ENCODE data around the gene LRMDA. TPM values are rescaled to one million over a fixed set of nuclear protein-coding genes. Genes with fewer than 3 reads are reported as not detected.

LRMDA gene
- total RNA-seq, 1 experiment from 2014 or later = 0.24 TPM

DNA sequence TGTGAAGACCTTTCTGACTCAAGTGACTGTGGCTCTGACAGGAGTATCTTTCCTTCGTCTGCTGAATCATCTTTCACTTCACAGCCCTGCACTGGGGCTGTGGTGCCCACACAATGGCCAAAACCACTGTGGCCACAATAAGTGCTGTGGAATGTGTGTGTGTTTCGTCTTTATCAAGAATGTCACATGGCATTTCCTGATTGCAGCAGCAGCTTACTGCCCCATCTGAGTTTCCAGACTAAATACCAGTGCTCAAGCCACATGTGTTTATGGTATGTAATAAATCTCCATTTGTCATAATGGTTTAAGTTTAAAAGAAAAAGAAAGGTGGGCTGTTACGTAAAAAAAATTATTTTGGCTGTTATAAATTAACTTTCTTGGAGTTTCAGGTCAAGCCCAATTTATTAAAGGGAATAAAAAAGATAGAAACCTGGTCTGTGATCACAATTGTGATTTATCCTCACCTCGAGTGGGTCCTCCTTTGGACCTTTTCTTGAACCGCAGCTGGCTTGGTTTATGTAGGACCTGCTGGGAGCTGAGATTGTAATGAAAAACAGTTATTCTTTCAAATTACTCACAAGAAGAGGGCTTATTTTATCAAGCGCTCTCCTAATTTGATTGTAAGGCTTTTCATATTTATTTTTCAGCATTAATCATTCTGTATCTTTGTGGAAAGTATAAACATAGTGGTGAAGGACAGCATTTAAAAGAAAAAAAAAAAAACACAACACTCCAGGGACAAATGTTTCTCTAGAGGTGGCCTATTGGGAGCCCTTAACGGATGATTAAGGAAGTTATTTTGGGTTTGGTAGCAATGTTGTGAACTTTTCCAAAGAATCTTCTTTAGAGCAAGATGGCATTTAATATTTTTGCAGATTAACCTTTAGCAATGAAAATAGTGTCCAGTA lies 116.2 kb downstream of the LRMDA start:
- Histone ChIP-seq H3K4me1 (peaks cover 27% of the 10 kb centered on the region), H3K27ac (no peak overlapping the region), H3K4me3 (no peak overlapping the region), H3K36me3 (no peaks in the 10 kb centered on the region), H3K27me3 (no peaks in the 10 kb centered on the region), H3K9me3 (replicated peaks) (no peaks in the 10 kb centered on the region)
- DNase-seq = peak; percentile 17 to 28

DNA sequence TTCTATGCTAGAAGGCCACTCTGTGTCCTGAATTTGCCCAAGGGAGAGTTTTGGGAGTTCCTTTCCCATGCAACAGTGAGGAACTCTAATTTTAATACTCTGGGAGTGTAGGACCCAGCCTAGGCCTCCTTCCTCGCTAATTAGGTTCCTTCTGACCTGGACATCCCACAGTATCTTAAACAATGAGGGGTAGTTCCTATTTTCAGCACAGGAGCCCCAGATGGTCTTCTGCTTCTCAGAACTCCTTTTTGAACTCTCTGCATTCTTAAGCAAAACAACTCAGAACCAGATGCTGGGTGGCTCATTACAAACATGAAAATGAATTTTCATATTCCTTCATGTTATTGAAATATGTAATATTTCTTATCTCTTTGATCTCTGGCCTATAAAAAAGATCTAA lies 116.9 kb downstream of the LRMDA start:
- Histone ChIP-seq H3K4me1 (peaks cover 27% of the 10 kb centered on the region), H3K36me3 (no peaks in the 10 kb centered on the region), H3K27ac (no peak overlapping the region), H3K4me3 (no peak overlapping the region), H3K27me3 (no peaks in the 10 kb centered on the region), H3K9me3 (replicated peaks) (no peaks in the 10 kb centered on the region)
- DNase-seq = no peak

DNA sequence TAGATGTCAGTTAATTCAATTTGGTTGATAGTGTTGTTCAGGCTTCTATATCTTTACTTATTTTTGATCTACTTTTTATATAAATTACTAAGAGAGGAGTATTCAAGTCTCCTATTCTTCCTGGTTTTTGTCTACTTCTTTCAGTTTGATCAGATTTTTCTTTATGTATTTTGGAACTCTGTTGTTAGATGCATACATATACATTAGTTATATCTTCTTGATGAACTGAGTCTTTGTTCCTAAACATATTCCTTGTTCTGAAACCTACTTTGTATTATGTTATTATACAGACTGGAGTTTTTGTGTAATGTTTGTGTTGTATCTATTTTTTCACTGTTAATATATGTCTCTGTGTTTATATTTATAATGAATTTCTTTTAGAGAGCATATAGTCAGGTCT lies 118.8 kb downstream of the LRMDA start:
- H3K4me1 ChIP-seq = peaks cover 22% of the 10 kb centered on the region
- no peaks in the 10 kb centered on the region for H3K36me3 ChIP-seq
- no peak overlapping the region for H3K4me3 ChIP-seq
- H3K27ac ChIP-seq = no peak overlapping the region
- no peaks in the 10 kb centered on the region for H3K9me3 ChIP-seq (replicated peaks)
- no peaks in the 10 kb centered on the region for H3K27me3 ChIP-seq
- DNase-seq = no peak

DNA sequence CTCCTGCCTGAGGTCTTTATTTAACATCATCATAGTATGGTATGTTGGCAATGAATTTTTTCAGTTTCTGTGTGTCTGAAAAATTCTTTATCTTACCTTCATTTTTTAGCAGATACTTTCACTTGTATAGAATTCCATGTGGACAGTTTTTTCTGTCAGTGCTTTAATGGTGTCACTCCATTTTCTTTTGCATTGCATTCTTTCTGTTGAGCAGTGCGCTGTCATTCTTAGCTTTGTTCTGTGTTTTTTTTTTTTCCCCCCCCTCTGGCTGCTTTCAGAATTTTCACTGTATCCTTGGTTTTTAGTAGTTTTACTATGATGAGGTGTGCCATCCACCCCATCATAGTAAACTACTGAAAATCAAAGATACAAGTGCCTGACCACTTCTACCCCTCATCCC lies 120.7 kb downstream of the LRMDA start:
- no peaks in the 10 kb centered on the region for H3K36me3 ChIP-seq
- no peak overlapping the region for H3K4me3 ChIP-seq
- DNase-seq = no peak
- peaks cover 6% of the 10 kb centered on the region; the same call in 1 of the 2 replicates for H3K4me1 ChIP-seq
- H3K27ac ChIP-seq = no peak overlapping the region
- no peaks in the 10 kb centered on the region for H3K9me3 ChIP-seq (replicated peaks)
- no peaks in the 10 kb centered on the region for H3K27me3 ChIP-seq

DNA sequence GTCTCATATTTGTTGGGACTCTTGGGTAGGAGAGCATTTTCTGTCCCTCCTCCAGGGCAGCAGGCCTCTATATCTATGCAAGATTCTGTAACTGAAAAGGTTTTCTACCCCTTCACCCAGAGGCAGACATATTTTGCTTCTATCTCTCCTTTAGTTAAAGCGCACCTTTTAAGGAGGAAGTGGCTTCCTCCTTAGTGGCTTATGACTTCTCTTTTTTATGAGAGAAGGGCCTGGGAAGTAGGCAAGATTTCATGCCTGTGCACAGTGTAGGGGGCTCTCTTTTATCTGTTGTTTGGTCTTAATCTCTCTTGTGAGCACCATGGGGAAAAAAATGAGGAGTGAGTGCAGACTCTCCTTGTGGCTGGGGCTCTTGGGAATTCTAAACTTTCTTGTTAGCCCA lies 122.1 kb downstream of the LRMDA start:
- H3K36me3 ChIP-seq = no peaks in the 10 kb centered on the region
- no peak overlapping the region for H3K4me3 ChIP-seq
- no peak overlapping the region for H3K27ac ChIP-seq
- H3K4me1 ChIP-seq = no peaks in the 10 kb centered on the region
- no peaks in the 10 kb centered on the region for H3K9me3 ChIP-seq (replicated peaks)
- DNase-seq = no peak
- H3K27me3 ChIP-seq = no peaks in the 10 kb centered on the region

DNA sequence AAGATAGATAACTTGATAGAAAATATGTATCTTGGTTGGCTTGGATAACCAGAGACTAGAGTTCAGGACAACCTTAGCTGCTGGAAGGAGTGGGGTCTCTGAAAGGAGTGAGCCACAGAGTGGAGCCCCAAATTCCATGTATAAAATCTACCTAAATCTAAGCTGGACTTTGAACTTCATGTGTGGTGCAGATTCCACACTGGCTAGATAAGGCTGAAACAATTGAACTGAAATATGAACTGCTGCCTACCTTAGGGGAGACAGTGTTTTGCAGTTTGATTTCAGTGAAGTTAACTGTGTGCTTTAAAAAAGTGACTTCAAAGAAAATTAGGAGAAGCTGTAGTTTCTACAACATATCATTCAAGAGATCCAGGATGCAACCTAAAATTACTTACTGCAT lies 123.9 kb downstream of the LRMDA start:
- Histone ChIP-seq H3K4me1 (no peaks in the 10 kb centered on the region), H3K27me3 (no peaks in the 10 kb centered on the region), H3K36me3 (no peaks in the 10 kb centered on the region), H3K9me3 (replicated peaks) (no peaks in the 10 kb centered on the region), H3K4me3 (no peak overlapping the region), H3K27ac (no peak overlapping the region)
- no peak for DNase-seq

DNA sequence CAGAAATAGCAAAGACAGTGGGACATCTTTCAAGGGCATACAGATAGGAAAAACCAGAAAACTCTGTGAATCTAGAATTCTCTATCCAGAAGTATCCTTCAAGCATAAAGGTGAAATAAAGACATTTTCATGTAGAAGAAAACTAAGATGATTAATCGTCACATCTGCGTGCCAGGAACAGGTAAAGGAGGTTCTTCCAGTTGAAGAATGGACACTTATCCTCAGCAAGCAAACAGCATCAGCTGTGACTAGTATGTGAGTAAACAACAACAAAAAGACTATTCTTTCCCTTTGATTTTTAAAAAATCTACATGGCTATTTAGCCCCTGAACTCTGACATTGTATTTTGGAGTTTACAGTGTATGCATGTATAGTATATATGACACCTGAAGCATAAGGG lies 124.9 kb downstream of the LRMDA start:
- no peaks in the 10 kb centered on the region for H3K36me3 ChIP-seq

DNA sequence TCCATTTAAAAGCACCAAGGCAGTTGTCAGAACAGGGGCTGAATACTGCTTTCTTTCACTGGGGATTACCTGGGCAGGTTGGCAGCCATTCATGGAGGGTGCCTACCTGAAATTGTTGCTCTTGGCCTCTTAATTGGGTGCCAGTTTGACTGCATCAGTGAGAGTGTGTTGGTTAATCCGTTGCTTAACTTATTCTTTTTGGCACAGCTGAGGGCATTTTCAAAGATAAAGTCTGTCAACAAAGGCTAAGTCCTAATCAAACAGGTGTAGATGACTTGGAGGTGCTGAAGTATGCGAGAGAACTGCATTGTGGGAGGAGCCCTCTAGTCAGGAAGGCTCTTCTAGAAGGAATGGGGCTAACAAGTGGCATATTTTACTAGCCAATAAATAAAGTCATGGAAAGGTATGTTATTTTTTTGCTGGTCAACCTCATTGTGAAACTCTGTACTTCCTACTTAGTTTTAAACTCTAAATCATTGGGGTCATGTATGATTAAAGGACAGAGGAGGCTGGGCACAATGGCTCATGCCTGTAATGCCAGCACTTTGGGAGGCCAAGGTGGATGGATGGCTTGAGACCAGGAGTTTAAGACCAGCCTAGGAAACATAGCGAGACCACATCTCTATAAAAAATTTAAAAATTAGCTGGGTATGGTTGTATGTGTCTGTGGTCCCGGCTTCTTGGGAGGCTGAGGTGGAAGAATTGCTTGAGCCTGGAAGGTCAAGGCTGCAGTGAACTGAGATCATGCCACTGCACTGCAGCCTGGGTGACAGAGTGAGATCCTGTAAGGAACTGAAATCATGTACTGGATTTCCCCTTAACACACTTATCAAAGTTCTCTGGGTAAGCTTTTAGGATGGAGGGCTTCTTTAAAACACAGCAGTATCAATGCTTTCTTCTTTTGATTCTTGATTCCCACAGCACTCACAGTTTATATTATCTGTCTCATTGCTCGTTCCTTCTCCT lies 134.1 kb downstream of the LRMDA start:
- H3K36me3 ChIP-seq = no peaks in the 10 kb centered on the region
- peaks cover 12% of the 10 kb centered on the region for H3K4me1 ChIP-seq
- DNase-seq = no peak
- no peak overlapping the region for H3K27ac ChIP-seq
- no peaks in the 10 kb centered on the region for H3K9me3 ChIP-seq (replicated peaks)
- H3K4me3 ChIP-seq = no peak overlapping the region
- no peaks in the 10 kb centered on the region for H3K27me3 ChIP-seq

More for the DNA sequence above, 124.9 kb downstream of the LRMDA start:
- DNase-seq = no peak
- Histone ChIP-seq H3K27ac (no peak overlapping the region), H3K9me3 (replicated peaks) (no peaks in the 10 kb centered on the region), H3K4me3 (no peak overlapping the region), H3K4me1 (no peaks in the 10 kb centered on the region), H3K27me3 (no peaks in the 10 kb centered on the region)

DNA sequence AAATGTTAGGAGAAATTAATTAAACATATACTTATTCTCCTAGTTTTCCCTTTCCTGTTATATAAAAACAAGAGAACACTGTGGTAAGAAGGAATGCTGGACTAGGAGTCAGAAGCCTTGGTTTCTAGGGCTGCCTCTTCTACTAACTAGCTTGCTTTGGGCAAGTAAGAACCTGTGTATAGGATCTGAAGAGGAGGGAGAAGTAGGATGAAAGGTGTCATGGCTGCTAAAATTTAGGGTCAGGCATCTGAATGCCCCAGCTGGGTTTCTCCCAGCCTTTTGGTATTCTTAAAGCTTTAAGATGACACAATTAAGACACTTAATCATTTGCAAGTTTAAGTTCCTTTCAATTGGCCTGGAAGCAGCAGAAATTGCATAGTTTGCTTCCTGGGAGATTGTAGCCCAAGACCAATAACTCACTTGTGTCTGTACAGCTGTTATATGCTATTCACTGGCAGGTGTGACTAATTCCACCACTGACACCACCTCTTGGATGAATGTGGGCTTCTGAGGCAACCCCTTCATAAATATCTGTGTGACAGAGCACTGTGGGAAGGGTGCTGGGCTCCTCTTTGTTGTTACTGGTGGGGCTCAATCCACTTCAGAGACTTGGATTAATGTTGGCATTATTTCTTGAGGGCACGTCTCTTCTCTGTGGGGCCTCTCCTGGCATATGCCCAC lies 137.2 kb downstream of the LRMDA start:
- Histone ChIP-seq H3K4me1 (peaks cover 12% of the 10 kb centered on the region), H3K36me3 (no peaks in the 10 kb centered on the region), H3K4me3 (no peak overlapping the region), H3K27me3 (no peaks in the 10 kb centered on the region), H3K9me3 (replicated peaks) (0 out of 2 replicates have a peak, but pooled peaks cover 4% of the 10 kb centered on the region), H3K27ac (peak overlapping the region; percentile 54)
- DNase-seq = peak; percentile 59 to 77

DNA sequence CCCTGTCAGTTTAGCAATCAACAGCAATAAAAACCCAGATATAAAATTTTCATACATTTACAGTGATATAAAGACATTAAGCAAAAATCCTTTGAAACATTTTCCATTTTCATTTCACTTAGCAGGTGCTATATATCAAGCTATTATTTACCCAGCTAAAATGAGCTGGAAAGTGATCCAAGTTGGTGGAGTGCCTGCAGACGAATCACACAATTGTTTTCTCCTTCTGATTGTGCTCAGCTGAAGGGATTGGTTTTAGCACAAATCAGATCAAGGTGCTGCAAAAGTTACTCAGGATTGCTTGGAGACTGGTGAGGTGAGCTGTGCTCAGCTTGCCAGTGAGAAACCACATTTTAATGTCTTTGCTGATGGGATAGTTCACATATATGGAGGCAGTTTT lies 138.1 kb downstream of the LRMDA start:
- Histone ChIP-seq H3K9me3 (replicated peaks) (0 out of 2 replicates have a peak, but pooled peaks cover 4% of the 10 kb centered on the region), H3K27ac (peak overlapping the region; percentile 54), H3K4me1 (peaks cover 12% of the 10 kb centered on the region), H3K27me3 (no peaks in the 10 kb centered on the region), H3K4me3 (no peak overlapping the region), H3K36me3 (no peaks in the 10 kb centered on the region)
- DNase-seq = no peak

DNA sequence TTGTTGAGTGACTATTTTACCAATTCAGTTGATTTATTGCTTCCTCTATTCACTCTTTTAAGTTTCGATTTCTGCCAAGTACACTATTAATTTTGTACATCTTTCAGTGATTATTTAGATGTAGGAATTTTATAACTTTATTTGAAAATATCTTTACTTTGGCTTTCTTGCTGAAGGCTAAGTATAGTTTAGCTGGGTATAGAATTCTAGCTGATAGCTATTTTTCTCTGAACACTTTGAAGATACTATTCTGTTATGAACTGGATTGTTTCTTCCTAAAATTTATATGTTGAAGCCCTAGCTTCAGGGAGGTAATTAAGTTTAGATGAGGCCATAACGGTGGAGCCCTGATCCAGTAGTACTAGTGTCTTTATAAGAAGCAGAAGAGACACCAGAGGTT lies 141.1 kb downstream of the LRMDA start:
- no peak for DNase-seq
- Histone ChIP-seq H3K4me1 (peaks cover 12% of the 10 kb centered on the region), H3K27ac (no peak overlapping the region), H3K9me3 (replicated peaks) (0 out of 2 replicates have a peak, but pooled peaks cover 4% of the 10 kb centered on the region), H3K27me3 (no peaks in the 10 kb centered on the region), H3K4me3 (no peak overlapping the region), H3K36me3 (no peaks in the 10 kb centered on the region)

DNA sequence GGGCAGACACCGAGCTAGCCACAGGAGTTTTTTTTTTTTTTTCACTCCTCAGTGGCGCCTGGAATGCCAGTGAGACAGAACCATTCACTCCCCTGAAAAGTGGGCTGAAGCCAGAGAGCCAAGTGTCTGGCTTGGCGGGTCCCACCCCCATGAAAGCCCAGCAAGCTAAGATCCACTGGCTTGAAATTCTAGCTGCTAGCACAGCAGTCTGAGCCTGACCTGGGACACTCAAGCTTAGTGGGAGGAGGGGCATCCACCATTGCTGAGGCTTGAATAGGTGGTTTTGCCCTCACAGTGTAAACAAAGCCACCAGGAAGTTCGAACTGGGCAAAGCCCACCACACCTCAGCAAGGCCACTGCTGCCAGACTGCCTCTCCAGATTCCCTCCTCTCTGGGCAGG lies 144.5 kb downstream of the LRMDA start:
- H3K27ac ChIP-seq = no peak overlapping the region
- no peaks in the 10 kb centered on the region for H3K36me3 ChIP-seq
- H3K9me3 ChIP-seq (replicated peaks) = 0 out of 2 replicates have a peak, but pooled peaks cover 4% of the 10 kb centered on the region
- H3K4me3 ChIP-seq = no peak overlapping the region
- no peaks in the 10 kb centered on the region for H3K4me1 ChIP-seq
- DNase-seq = no peak
- no peaks in the 10 kb centered on the region for H3K27me3 ChIP-seq

DNA sequence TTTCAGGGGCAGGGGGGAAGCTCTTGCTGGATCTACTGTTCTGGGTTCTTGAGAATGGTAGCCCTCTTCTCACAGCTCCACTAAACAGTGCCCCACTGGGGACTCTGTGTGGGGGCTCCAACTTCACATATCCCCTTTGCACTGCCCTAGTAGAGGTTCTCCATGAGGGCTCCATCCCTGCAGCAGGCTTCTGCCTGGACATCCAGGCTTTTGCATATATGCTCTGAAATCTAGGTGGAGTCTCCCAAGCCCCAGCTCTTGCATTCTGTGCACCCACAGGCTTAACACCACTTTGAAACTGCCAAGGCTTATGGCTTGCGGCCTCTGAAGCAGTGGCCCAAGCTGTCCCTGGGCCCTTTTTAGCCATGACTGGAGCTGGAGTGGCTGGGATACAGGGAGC lies 150.7 kb downstream of the LRMDA start:
- no peak overlapping the region for H3K27ac ChIP-seq
- no peak overlapping the region for H3K4me3 ChIP-seq
- no peak for DNase-seq
- peaks cover 5% of the 10 kb centered on the region; the same call in 1 of the 2 replicates for H3K9me3 ChIP-seq (replicated peaks)
- H3K4me1 ChIP-seq = no peaks in the 10 kb centered on the region
- no peaks in the 10 kb centered on the region for H3K27me3 ChIP-seq
- no peaks in the 10 kb centered on the region for H3K36me3 ChIP-seq

DNA sequence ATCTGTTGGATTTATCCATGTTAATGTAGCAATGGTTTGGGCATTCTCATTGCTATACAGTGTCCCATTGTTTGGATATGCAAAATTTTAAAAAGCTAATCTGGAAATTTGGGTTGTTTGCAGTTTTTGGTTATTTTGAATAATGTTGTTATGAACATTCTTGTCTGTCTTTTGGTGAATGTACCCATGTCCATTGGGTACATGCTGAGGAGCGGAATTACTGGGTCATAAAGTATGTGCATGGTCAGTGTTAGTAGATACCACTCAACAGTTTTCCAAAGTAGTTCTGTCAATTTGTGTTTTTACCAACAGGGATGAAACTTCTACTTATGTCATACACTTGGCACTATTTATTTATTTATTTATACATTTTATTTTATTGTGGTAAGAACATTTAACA lies 153.9 kb downstream of the LRMDA start:
- Histone ChIP-seq H3K36me3 (no peaks in the 10 kb centered on the region), H3K27me3 (no peaks in the 10 kb centered on the region), H3K4me1 (no peaks in the 10 kb centered on the region), H3K27ac (no peak overlapping the region), H3K4me3 (no peak overlapping the region), H3K9me3 (replicated peaks) (peaks cover 5% of the 10 kb centered on the region; the same call in 1 of the 2 replicates)
- no peak for DNase-seq

All from SJCRH30 (cell line).